Activated T-helper 2 cell treated with anti-CD3 and anti-CD28 coated beads, Interferon-gamma antibody, Interleukin-2, Interleukin-4, amounts not matched to agents 10 μg/mL and 5 μg/mL and 100 μg/mL, durations not matched to agents 14 hours and 24 hours and 36 hours (primary cell): Measurements from ENCODE around the gene CUEDC1. TPM values are rescaled to one million over a fixed set of nuclear protein-coding genes. Genes with fewer than 3 reads are reported as not detected.
A peak's percentile ranks its signal among the peaks of the same experiment; 100 is the strongest.

Experiments used
- DNase-seq: peaks from one replicate; pipeline ENCODE4 v3.0.0; 2021; ENCODE audit warnings: low spot score
- H3K27ac Mint-ChIP-seq: one replicate; pipeline ENCODE4 v1.8.0; 2021; ENCODE audit warnings: mixed read lengths
- H3K27me3 Mint-ChIP-seq: one replicate; pipeline ENCODE4 v1.8.0; 2021; ENCODE audit warnings: low read depth, mixed read lengths
- H3K36me3 Mint-ChIP-seq: one replicate; pipeline ENCODE4 v1.8.0; 2021; ENCODE audit warnings: low read depth, mixed read lengths
- H3K4me1 Mint-ChIP-seq: one replicate; pipeline ENCODE4 v1.8.0; 2021; ENCODE audit warnings: low read depth, mixed read lengths
- H3K4me3 Mint-ChIP-seq: one replicate; pipeline ENCODE4 v1.8.0; 2021; ENCODE audit warnings: low read depth, mild to moderate bottlenecking, moderate library complexity, mixed read lengths
- H3K9me3 Mint-ChIP-seq: one replicate; pipeline ENCODE4 v1.8.0; 2021; ENCODE audit warnings: mixed read lengths
- intact Hi-C: fragments of 100-400 bp; cut with micrococcal nuclease; formaldehyde crosslinking; loops from one replicate; pipeline ENCODE4 v1.15.1; 2023
- total RNA-seq: library from RNA; stranded (reverse); gene quantifications from 2 replicates; pipeline ENCODE4 v1.2.3, GENCODE V29; 2022

Gene CUEDC1
- total RNA-seq: 0.30 and 0.34 TPM in 2 replicates

GRCh38 chr17:57955183-57955931 lies at the start of gene CUEDC1:
TSS of gene CUEDC1 (minus strand) at chr17:57955412. CDS start at chr17:57885564, 69,848 bp downstream.
- H3K36me3 Mint-ChIP-seq: no peaks in the 10 kb centered on the region
- no peaks in the 10 kb centered on the region for H3K9me3 Mint-ChIP-seq
- intact Hi-C loops: no loop called here
- H3K27ac Mint-ChIP-seq: no peak within 1 kb of the TSS
- DNase-seq: peak; percentile 58
- peak within 1 kb of the TSS; percentile 70 for H3K4me3 Mint-ChIP-seq
- peaks cover 24% of the 10 kb centered on the region for H3K4me1 Mint-ChIP-seq
- peaks cover 50% of the 10 kb centered on the region for H3K27me3 Mint-ChIP-seq

GRCh38 chr17:58004060-58004459 lies 48.8 kb upstream of the CUEDC1 start:
- intact Hi-C loops: loop anchor here (5.0 to 10.0 kb wide), 2 partner anchors 108 to 331 kb away; no protein-coding TSS in a partner anchor
- Mint-ChIP-seq H3K36me3 (peaks cover 89% of the 10 kb centered on the region), H3K4me1 (peaks cover 60% of the 10 kb centered on the region), H3K27ac (no peak overlapping the region), H3K4me3 (peak overlapping the region; percentile 39), H3K9me3 (no peaks in the 10 kb centered on the region), H3K27me3 (no peaks in the 10 kb centered on the region)
- no peak for DNase-seq

GRCh38 chr17:58002973-58003372 lies 47.8 kb upstream of the CUEDC1 start:
- no peaks in the 10 kb centered on the region for H3K9me3 Mint-ChIP-seq
- H3K27me3 Mint-ChIP-seq: no peaks in the 10 kb centered on the region
- H3K4me1 Mint-ChIP-seq: peaks cover 59% of the 10 kb centered on the region
- peak overlapping the region; percentile 27 for H3K4me3 Mint-ChIP-seq
- H3K27ac Mint-ChIP-seq: peak overlapping the region; percentile 29
- no peak for DNase-seq
- intact Hi-C loops: loop anchor here (5.0 to 10.0 kb wide), 2 partner anchors 109 to 332 kb away; no protein-coding TSS in a partner anchor
- H3K36me3 Mint-ChIP-seq: peaks cover 92% of the 10 kb centered on the region

- Mint-ChIP-seq H3K36me3 (peaks cover 94% of the 10 kb centered on the region), H3K27me3 (no peaks in the 10 kb centered on the region), H3K4me3 (peak overlapping the region; percentile 26), H3K4me1 (peaks cover 57% of the 10 kb centered on the region), H3K27ac (peak overlapping the region; percentile 12), H3K9me3 (no peaks in the 10 kb centered on the region)
- no peak for DNase-seq
- intact Hi-C loops: loop anchor here (5.0 to 10.0 kb wide), 2 partner anchors 110 to 332 kb away; no protein-coding TSS in a partner anchor
These were observed 47.1 kb upstream of the CUEDC1 start for GRCh38 chr17:58002154-58002948.

GRCh38 chr17:58001461-58002124 lies 46.4 kb upstream of the CUEDC1 start:
- H3K27me3 Mint-ChIP-seq: no peaks in the 10 kb centered on the region
- H3K27ac Mint-ChIP-seq: no peak overlapping the region
- H3K4me3 Mint-ChIP-seq: no peak overlapping the region
- DNase-seq: no peak
- H3K9me3 Mint-ChIP-seq: no peaks in the 10 kb centered on the region
- H3K4me1 Mint-ChIP-seq: peaks cover 61% of the 10 kb centered on the region
- intact Hi-C loops: loop anchor here (5.0 to 10.0 kb wide), 2 partner anchors 111 to 333 kb away; no protein-coding TSS in a partner anchor
- H3K36me3 Mint-ChIP-seq: peaks cover 97% of the 10 kb centered on the region

GRCh38 chr17:57999496-58000017 lies 44.3 kb upstream of the CUEDC1 start:
- H3K27ac Mint-ChIP-seq: peak overlapping the region; percentile 28
- H3K27me3 Mint-ChIP-seq: no peaks in the 10 kb centered on the region
- peaks cover 55% of the 10 kb centered on the region for H3K4me1 Mint-ChIP-seq
- peaks cover 89% of the 10 kb centered on the region for H3K36me3 Mint-ChIP-seq
- no peak for DNase-seq
- H3K4me3 Mint-ChIP-seq: peak overlapping the region; percentile 7
- no peaks in the 10 kb centered on the region for H3K9me3 Mint-ChIP-seq
- intact Hi-C loops: loop anchor here (5.0 to 10.0 kb wide), 4 partner anchors 55 to 335 kb away; no protein-coding TSS in a partner anchor

GRCh38 chr17:57999010-57999495 lies 43.8 kb upstream of the CUEDC1 start:
- Mint-ChIP-seq H3K4me1 (peaks cover 57% of the 10 kb centered on the region), H3K36me3 (peaks cover 84% of the 10 kb centered on the region)

GRCh38 chr17:57997085-57997809 lies 42.0 kb upstream of the CUEDC1 start:
- intact Hi-C loops: loop anchor here (5.0 to 10.0 kb wide), 2 partner anchors 52 to 90 kb away; no protein-coding TSS in a partner anchor
- no peaks in the 10 kb centered on the region for H3K27me3 Mint-ChIP-seq
- H3K27ac Mint-ChIP-seq: no peak overlapping the region

More at GRCh38 chr17:57999010-57999495, 43.8 kb upstream of the CUEDC1 start:
- no peaks in the 10 kb centered on the region for H3K27me3 Mint-ChIP-seq
- H3K4me3 Mint-ChIP-seq: peak overlapping the region; percentile 7
- intact Hi-C loops: loop anchor here (5.0 to 10.0 kb wide), 2 partner anchors 54 to 88 kb away; no protein-coding TSS in a partner anchor
- no peak overlapping the region for H3K27ac Mint-ChIP-seq
- DNase-seq: no peak
- H3K9me3 Mint-ChIP-seq: no peaks in the 10 kb centered on the region

GRCh38 chr17:57995076-57995956 lies 40.1 kb upstream of the CUEDC1 start:
- no peaks in the 10 kb centered on the region for H3K9me3 Mint-ChIP-seq
- DNase-seq: peak; percentile 44
- peaks cover 47% of the 10 kb centered on the region for H3K4me1 Mint-ChIP-seq
- peaks cover 51% of the 10 kb centered on the region for H3K36me3 Mint-ChIP-seq
- peak overlapping the region; percentile 56 for H3K27ac Mint-ChIP-seq
- H3K27me3 Mint-ChIP-seq: no peaks in the 10 kb centered on the region
- intact Hi-C loops: loop anchor here (2.0 to 10.0 kb wide), 3 partner anchors 51 to 103 kb away; no protein-coding TSS in a partner anchor
- no peak overlapping the region for H3K4me3 Mint-ChIP-seq

More at GRCh38 chr17:57997085-57997809, 42.0 kb upstream of the CUEDC1 start:
- Mint-ChIP-seq H3K4me1 (peaks cover 53% of the 10 kb centered on the region), H3K9me3 (no peaks in the 10 kb centered on the region), H3K36me3 (peaks cover 70% of the 10 kb centered on the region), H3K4me3 (no peak overlapping the region)
- DNase-seq: no peak

- H3K27ac Mint-ChIP-seq: no peak overlapping the region
- no peaks in the 10 kb centered on the region for H3K27me3 Mint-ChIP-seq
- H3K9me3 Mint-ChIP-seq: no peaks in the 10 kb centered on the region
- DNase-seq: no peak
- peaks cover 46% of the 10 kb centered on the region for H3K36me3 Mint-ChIP-seq
- no peak overlapping the region for H3K4me3 Mint-ChIP-seq
- intact Hi-C loops: loop anchor here (2.0 to 10.0 kb wide), 2 partner anchors 50 to 102 kb away; no protein-coding TSS in a partner anchor
- H3K4me1 Mint-ChIP-seq: peaks cover 40% of the 10 kb centered on the region
These were observed 39.2 kb upstream of the CUEDC1 start for GRCh38 chr17:57994436-57994835.
